HT-29 (cell line): ENCODE results near the gene TAS2R30. TPM values are rescaled to one million over a fixed set of nuclear protein-coding genes. Genes with fewer than 3 reads are reported as not detected.

Source experiments
- DNase-seq: peaks from one replicate; pipeline ENCODE4 v3.0.0-alpha.2; 2015; ENCODE audit warnings: low spot score
- total RNA-seq: library from RNA; depleted of rRNA; stranded (reverse); fragments of >200 nt; shearing (Covaris generic); gene quantifications from 2 replicates; pipeline ENCODE4 v1.2.3, GENCODE V29; 2014; rRNA removed

Gene TAS2R30, protein sequence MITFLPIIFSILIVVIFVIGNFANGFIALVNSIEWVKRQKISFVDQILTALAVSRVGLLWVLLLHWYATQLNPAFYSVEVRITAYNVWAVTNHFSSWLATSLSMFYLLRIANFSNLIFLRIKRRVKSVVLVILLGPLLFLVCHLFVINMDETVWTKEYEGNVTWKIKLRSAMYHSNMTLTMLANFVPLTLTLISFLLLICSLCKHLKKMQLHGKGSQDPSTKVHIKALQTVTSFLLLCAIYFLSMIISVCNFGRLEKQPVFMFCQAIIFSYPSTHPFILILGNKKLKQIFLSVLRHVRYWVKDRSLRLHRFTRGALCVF
- 0.79 and 0.86 TPM in 2 replicates for total RNA-seq

DNA sequence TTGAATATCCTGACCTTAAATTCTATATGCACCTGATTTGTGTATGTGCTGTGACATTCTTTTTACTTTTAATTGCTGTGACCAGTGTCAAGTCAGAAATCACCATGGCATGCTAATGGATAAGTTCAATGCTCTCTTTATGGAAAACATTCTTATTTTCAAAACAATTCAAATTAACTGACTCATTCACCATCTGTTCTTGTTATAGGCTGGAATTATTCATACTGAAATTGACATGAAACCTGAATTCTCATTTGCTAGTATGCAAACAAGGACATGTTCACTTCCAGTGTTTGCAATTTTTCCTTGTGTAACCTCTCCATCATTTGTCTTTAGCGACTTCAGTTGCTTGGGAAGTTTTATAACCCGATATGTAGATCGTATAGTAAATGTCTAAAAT is at the start of gene TAS2R30:
Gene TAS2R30, minus strand, starts transcription at position 340 of the 400 bp plus-strand sequence. CDS start 400 bp downstream, outside the sequence.
- DNase-seq = no peak

DNA sequence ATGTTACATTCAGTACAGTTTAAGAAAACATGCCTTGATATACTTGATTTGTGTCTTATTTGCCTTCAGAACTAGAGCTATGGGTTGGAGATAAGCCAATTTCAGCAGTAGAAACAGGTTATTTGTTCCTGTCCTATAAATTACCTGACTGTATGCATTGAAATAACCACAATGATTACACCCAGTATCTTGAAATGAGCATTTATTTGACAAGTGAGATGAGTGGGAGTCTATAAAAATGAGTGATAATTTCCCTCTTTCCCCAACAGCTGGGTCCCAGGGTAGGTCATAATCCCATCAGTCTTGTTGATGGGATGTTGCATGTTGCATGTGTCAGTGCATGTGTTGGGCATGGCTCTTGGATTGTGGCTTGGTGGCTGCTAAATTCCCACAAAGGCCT is 48.6 kb upstream of the TAS2R30 start:
- peak; percentile 3 for DNase-seq

DNA sequence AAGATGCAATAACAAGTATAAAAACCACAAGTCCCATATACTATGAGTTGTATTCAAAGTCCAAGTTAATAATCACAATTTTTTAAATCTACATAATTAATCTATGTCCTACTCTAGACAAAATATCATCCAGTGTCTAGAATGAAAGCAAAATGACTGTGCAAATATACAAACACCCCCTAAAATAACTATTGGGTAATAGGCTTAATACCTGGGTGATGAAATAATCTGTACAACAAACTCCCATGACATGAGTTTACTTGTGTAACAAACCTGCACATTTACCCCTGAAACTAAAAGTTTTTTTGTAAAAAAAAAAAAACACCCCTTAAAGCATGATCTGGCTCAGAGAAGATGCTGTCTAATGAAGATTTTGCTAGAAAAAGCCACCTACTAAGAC is 48.1 kb upstream of the TAS2R30 start:
- DNase-seq = no peak

DNA sequence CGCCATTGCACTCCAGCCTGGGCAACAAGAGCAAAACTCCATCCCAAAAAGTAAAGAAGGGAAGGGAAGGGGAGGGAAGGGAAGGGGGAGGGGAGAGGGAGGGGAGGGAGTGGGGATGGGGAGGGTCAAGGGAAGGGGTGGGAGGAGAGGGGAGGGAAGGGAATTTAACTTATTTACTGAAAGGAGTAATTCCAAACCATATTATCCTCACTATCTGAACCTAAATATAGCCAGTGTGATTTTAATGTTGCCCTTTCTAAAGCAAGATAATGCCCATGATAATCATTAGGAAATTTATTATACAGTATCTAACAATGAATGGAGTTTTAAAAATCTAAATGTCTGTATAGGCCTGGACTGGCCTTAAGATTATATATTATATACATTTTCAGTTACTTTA is 43.8 kb upstream of the TAS2R30 start:
- no peak for DNase-seq

DNA sequence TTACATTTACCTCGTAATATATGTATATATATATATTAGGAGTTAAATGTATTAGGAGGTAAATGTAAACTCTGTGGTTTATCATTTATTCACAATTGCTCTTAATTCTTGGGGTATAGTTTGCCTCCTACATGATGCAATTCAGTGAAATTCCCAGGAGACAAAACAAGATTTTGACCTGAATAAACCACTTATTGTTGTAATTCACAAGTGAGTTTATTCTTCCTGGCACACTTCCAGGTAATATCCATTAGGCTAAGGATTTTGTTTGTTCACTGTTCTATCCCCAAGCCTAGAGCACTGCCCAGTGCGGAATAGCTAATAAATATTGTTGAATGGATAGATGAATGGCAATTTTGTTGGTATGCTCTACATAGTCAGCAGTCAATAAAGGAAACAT is 39.6 kb upstream of the TAS2R30 start:
- DNase-seq = no peak

DNA sequence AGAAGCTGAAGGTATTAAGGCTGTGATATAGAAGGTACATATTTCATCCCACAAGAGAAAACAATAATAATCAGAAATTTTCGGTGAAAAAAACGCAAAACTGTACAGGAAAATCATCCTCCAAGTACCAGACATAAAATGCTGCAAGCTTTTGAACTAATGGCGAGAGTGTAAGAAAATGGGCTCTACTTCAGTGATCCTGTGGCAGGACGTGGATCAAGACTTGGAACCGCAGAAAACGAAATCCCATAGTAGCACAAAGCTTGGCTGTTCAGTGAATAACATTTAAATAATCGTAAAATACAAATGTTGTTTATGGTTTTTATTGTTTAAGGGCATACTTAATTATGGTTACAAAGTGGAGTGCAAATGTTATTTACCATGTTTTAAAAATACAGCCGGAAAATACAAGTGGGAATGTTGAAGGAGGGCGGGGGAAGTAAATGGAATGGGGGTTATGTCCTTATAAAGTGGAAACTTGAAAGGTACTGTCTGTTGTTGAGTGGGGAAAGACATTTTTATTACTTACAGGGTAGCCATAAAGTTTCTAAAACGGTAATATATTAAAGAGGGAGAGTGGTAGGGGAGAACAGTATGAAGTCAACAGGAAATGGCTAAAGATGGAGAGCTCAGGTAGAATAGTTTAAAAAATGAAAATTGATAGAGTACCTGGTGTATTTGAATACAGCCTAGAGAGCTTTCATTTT is 37.7 kb upstream of the TAS2R30 start:
- peak; percentile 58 for DNase-seq

DNA sequence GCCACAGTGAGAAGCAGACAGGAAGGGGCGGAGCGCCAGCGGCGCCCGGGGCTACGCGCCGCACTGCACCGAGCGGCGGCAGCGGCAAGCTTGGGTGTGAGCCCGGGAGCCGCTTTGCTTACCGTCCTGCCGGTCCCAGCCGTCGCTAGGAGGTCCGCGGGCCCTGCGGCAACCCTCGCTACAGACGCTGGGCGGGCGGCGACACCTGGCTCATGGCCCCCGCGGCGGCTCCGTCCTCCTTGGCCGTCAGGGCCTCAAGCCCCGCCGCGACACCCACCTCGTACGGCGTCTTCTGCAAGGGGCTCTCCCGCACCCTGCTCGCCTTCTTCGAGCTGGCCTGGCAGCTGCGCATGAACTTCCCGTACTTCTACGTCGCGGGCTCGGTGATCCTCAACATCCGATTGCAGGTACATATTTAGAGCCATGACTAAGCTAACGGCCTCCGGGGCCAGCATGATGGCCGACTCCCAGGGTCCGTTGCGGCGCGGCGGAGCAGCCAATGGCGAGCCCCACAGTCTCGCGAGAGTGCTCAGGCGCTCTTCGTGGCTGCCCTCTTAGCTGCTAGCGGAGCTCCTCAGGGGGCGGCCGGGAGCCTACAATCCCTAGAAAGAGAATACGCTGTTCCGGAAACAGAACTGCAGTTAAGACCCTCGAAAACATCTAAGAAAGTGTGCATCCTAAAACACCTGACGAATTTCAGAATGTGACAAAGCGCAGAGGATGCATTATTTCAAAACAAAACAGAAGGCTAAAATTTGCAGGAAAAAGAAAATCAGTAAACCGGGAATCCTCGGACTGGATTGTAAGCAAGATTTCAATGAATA is 36.9 kb upstream of the TAS2R30 start, which contains the start of gene SMIM10L1:
Gene SMIM10L1, plus strand, starts transcription at position 50 of the 824 bp plus-strand sequence. Its CDS starts 163 bp downstream, at position 213.
- DNase-seq = peak; percentile 95

DNA sequence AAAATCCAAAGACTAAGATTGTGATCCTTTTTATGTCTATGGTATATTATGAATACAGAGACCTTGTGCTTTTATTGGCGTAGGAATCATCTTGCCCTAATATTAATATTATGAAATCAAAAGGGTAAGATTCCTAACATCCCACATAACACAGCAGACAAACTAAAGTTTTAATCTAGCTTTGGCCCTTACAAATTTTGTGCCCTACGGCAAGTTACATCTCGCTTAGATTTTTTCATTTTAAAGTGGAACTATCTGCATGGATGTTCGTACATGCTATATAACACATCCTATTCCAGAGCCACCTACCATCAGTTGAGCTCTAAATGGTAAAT is 36.3 kb upstream of the TAS2R30 start:
- DNase-seq = no peak

DNA sequence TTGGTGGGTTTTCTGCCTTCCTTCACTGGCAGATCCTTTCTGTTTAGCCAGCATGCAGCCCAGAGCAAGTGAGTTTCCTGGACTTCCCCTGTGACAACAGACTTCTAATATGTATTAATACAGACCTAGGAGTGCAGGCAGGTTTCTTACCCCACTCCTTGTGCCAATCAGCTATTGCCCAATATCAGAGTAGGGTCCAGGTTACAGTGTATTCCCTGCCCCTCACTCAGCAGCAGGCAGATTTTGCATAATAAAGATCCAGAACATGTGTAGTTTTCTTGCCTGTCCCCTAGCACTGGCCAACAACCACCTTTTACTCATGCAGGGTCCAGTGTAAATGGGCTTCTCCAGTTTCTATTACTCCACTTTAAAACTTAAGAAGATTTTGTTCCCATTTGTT is 31.9 kb upstream of the TAS2R30 start:
- no peak for DNase-seq

DNA sequence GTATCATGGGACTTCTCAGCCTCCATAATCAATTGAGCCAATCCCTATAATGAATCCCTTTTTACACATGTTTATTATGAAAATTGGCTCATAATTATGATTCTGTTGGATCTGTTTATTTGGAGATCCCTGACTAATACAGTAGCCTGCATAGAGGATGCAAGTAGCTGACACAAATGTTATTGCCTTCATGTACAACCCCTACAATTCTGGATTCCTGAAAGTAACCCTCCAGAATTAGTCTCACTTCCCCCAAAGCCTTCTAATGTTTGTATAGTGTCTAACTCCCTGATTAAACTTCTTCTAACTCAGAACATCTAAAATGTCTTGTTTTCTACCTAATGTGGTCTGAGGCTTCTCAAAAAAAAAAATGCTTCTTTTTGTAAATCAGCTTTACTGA is 29.9 kb upstream of the TAS2R30 start:
- no peak for DNase-seq

DNA sequence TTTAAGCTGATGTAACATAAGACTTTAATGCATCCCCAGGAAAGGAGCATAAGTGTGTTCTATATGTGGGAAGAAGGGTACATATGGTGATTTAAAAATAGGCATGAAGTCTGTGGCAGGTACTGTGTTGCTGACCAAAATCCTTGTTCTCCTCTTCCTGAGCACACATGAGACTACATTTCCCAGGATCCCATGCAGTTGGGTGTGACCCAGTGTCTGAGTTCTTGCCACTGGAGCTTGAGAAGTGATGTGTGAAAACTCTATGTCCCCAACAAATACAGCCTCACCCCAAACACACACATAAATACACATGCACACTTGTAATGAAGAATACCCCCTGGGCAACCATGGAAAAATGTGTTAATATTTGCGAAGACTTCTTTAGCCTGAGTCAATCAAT is 28.1 kb upstream of the TAS2R30 start:
- no peak for DNase-seq

DNA sequence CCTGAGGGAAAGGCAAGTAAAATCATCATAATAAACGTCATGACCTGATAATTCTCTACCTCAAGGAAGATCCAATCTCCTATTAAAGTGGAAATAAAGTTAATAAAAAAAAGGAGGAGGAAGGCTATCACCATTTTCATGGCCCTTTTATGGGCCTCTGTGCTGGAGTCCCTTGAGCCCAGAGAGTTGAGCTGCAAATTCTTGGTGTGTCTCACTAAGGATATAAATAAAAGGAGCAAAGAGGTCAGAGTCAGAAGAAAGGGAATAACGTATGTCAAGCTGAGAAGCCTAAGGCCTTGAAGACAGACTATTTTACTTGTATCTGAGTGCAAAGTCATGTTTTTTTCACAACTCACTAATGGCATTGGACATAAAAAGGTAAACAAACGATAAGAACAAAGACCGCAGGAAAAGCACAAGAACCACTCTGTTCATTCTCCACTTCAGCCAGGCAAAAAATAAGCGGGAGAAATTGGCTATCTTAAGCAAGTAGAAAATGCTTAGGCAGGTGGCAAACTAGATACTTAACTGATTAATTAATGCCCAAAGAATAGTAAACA is 24.5 kb upstream of the TAS2R30 start:
- no peak for DNase-seq

DNA sequence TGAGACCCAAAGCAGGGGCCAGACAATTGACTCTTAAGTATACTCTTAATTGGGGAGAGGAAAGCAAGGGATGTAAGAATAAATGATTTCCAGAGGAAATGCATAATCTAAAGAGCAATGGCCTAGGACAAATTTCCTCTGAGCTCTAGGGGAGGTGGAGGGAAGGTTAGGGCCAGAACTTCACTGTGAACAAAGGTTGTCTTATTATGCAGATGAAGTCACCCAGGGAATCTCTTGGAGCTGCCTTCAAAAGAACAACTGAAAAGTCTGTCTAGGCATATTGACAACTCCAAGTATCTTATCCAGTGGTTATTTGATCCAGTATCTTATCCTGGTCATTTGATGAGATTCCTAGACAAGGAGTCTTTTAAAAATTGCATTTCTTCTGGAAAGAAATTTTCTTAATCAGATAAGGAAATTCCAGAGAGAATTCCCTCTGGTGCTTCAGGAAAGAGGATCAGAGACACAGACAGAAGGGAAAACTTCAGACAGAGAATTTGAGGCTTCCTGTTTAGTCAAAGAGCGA is 20.0 kb upstream of the TAS2R30 start:
- no peak for DNase-seq

DNA sequence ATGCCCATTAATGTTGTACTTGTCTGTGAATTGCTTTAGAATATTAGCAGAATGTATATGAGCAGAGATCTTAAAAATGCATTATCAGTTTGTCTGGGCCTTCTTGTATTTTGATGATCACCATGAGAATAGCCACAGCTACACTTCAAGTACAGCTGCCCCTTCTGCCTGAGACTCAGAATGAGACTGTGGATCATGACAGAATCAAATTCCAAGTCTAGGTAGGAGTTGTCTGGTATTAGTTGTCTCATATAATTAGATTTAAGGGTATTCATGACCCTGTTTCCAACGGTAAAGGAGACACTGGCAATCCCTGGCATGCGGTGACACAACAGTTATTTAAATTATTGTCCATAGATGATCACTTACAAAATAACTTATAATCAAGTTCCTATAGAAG is 18.3 kb upstream of the TAS2R30 start:
- no peak for DNase-seq

DNA sequence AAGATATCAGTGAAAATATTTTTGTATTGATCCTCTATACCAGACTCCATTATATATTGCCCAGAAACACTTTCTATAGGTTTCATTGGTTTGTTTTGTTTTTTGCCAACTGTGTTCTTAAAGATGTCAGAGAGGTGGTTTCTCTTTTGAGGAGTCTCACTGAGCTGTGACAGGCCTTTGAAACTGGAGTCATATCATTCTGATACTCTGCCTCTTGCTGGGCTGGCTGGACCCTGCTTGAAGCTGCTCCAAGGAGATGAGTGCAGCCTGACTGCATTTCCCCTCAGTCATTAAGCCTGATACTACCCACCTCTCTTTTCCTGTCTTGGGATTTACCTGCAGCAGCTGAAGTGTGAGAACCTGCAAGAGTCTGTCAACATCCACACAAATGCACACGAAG is 16.4 kb upstream of the TAS2R30 start:
- DNase-seq = no peak

DNA sequence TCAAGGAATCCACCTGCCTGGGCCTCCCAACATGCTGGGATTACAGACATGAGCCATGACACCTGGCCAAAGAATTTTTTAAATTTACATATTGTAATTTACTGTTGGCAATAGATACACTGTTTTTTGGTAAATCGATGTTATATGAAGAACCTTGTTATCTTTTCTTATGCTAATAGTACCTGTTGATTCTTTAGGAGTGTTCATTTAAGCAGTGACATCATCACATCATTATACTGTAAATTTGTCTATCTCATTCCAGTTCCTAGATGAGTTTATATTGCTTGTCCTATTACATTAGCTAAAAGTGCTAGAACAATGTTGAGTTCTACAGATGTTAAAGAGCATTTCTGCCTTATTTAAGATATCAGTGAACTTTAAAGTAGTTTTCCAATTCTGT is 13.0 kb upstream of the TAS2R30 start:
- no peak for DNase-seq

DNA sequence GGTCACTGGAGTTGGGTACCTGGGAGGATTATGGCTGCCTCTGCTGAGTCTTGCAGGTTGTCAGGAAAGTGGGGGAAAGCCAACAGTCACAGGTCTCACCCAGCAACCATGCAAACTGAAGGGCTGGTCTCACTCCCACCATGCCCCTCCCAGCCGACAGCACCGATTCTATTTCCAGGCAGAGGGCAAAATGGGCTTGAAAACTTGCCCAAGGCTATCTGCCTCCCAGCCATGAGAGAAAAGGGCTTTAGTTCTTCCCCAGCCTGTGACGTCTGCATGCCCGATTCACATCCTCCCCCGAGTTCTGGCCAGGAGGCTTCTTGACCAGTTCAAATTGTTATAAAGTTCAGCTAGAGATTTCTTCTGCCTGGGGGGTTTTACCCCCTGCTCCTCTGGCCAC is 9.9 kb upstream of the TAS2R30 start:
- no peak for DNase-seq

DNA sequence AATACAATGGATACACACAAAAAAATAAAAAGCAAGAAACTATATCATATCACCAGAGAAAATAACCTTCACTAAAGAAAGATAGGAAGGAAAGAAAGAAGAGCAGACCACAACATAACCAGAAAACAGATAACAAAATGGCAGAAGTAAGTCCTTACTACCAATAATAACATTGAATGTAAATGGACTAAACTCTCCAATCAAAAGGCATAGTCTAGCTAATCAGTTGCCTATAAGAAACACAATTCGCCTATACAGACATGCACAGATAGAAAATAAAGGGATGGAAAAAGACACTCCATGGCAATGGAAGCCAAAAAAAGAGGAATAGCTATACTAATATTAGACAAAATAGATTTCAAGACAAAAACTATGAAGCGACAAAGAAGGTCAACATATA is 8.9 kb upstream of the TAS2R30 start:
- no peak for DNase-seq

DNA sequence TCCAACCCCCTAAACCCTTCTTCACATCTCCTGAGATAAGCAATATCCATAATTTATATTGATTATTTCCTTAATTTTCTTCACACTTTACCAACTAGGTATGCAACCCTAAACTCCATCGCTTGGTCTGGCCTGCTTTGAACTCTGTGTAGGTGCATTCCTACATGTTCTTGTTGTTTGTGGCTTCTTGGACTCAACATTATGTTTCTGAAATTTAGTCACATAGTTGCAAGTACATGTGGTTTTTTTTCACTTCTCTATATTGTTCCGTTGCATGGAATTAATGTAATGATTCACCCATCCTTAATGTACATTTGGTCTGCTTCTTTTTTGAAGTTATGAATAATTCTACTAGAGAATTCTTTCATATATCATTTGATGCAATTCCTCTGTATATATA is 1.6 kb upstream of the TAS2R30 start:
- DNase-seq = no peak

DNA sequence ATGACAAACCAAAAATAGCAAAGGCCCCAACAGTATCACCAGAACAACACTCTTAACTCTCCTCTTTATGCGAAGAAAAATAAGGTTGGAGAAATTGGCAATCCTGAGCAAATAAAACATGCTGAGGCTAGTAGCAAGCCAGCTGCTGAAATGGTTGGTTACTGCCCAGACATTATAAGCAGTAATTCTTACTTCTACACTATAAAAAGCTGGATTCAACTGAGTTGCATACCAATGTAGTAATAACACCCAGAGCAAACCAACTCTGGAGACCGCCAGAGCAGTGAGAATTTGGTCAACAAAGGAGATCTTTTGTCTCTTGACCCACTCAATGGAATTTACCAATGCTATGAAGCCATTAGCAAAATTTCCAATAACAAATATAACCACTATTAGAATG is 628 bp downstream of the TAS2R30 start:
- no peak for DNase-seq

DNA sequence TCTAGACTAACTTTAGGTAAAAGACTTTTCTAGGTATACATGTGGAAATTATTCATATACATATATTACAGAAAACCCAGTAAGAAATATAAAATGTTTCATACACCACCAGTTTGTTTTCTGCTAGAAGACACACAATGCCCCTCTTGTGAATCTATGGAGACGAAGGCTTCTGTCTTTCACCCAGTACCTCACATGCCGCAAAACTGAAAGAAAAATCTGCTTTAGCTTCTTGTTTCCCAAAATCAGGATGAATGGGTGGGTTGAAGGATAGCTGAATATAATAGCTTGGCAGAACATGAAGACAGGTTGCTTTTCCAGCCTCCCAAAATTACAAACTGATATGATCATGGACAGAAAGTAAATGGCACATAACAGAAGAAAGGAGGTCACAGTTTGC is 1.3 kb downstream of the TAS2R30 start:
- no peak for DNase-seq

DNA sequence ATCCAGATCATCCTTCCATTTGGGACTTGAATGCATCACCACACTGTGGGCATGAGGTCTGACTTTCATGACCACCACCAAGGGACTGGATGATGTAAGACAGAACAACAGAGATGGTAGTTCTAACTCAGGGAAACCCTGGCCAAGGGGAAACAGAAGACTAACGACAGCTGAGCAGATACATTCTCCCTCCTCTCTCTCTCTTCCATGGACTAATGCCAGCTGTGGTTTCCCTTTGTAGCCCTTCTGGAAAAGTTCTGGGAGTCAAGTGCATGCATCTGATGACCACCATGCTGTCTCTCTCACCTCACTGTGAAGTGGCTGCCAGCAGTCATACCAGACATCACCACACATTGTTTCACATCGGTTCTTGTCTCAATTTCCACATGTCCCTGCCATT is 3.4 kb downstream of the TAS2R30 start:
- DNase-seq = no peak
